ELF-1 (cell line): ENCODE data around the gene VAMP2.

Experiments
- DNase-seq: peaks from one replicate; pipeline ENCODE4 v3.0.0-alpha.2; 2016; ENCODE audit warnings: low read depth, low spot score

VAMP2 gene

GRCh38 chr17:8142887-8143580 lies 19.7 kb downstream of the VAMP2 start:
- DNase-seq, result no peak

- no peak for DNase-seq
These were observed 20.4 kb downstream of the VAMP2 start for GRCh38 chr17:8142158-8142886.

- no peak for DNase-seq
These were observed 21.0 kb downstream of the VAMP2 start for GRCh38 chr17:8141741-8142140.

- DNase-seq, result no peak
These were observed 21.7 kb downstream of the VAMP2 start for GRCh38 chr17:8141045-8141444.

- no peak for DNase-seq
These were observed 22.4 kb downstream of the VAMP2 start for GRCh38 chr17:8140065-8141029.

GRCh38 chr17:8138672-8139371 lies 23.9 kb downstream of the VAMP2 start:
- peak; percentile 100 for DNase-seq

GRCh38 chr17:8138374-8138671 lies 24.4 kb downstream of the VAMP2 start:
- no peak for DNase-seq

GRCh38 chr17:8137645-8138373 lies 24.9 kb downstream of the VAMP2 start:
- DNase-seq, result no peak

GRCh38 chr17:8133941-8134340 lies 28.8 kb downstream of the VAMP2 start:
- no peak for DNase-seq

- DNase-seq, result peak; percentile 80
These were observed 29.3 kb downstream of the VAMP2 start for GRCh38 chr17:8133399-8133798.

GRCh38 chr17:8131844-8132441 lies 30.8 kb downstream of the VAMP2 start:
- no peak for DNase-seq

- no peak for DNase-seq
These were observed 34.5 kb downstream of the VAMP2 start for GRCh38 chr17:8128125-8128784.

GRCh38 chr17:8126491-8127066 lies 36.2 kb downstream of the VAMP2 start:
- DNase-seq, result peak; percentile 72

- peak; percentile 66 for DNase-seq
These were observed 36.7 kb downstream of the VAMP2 start for GRCh38 chr17:8125947-8126490.

- DNase-seq, result peak; percentile 90
These were observed 37.4 kb downstream of the VAMP2 start for GRCh38 chr17:8125154-8125946.

- peak; percentile 50 for DNase-seq
These were observed 38.2 kb downstream of the VAMP2 start for GRCh38 chr17:8124350-8125153.

GRCh38 chr17:8123695-8124349 lies 38.9 kb downstream of the VAMP2 start, which contains the start of gene HES7:
TSS of gene HES7 (minus strand) at chr17:8124106. CDS start at chr17:8124084, 22 bp downstream.
- peak; percentile 53 for DNase-seq
